NT2/D1 (cell line): ENCODE results near the gene SLC20A1.

ENCODE experiments used
- DNase-seq: peaks from one replicate; pipeline ENCODE4 v3.0.0-alpha.2; 2011; ENCODE audit warnings: low read depth, low spot score
- H3K27me3 ChIP-seq: 2 replicates; pipeline ENCODE4 v1.6.0; 2011; ENCODE audit warnings: mild to moderate bottlenecking; ENCODE audit not compliant: insufficient read length, insufficient read depth
- H3K36me3 ChIP-seq: 2 replicates; pipeline ENCODE4 v1.6.1; 2011; ENCODE audit warnings: mild to moderate bottlenecking, low read length, mixed read lengths; ENCODE audit not compliant: insufficient read depth, insufficient read length
- H3K4me1 ChIP-seq: 2 replicates; pipeline ENCODE4 v1.5.1; 2011; ENCODE audit not compliant: insufficient read depth, insufficient read length
- H3K4me3 ChIP-seq: 2 replicates; pipeline ENCODE4 v1.5.1; 2011; ENCODE audit warnings: low read depth; ENCODE audit not compliant: insufficient read length
- H3K9ac ChIP-seq: 2 replicates; pipeline ENCODE4 v1.6.0; 2011; ENCODE audit warnings: low read depth; ENCODE audit not compliant: insufficient read length
- H3K9me3 ChIP-seq: 2 replicates; pipeline ENCODE4 v1.5.1; 2011; ENCODE audit warnings: mild to moderate bottlenecking, low read length; ENCODE audit not compliant: insufficient read depth
- SUZ12 ChIP-seq: IDR thresholded peaks from 2 replicates; pipeline ENCODE4 v1.6.1; 2011; ENCODE audit not compliant: insufficient read length, insufficient read depth; ENCODE audit errors: extremely low read depth
- YY1 ChIP-seq: IDR thresholded peaks from 2 replicates; pipeline ENCODE4 v1.6.1; 2011; ENCODE audit not compliant: insufficient read length, insufficient read depth
- ZNF274 ChIP-seq: IDR thresholded peaks from 2 replicates; pipeline ENCODE4 v1.6.1; 2011; ENCODE audit warnings: mild to moderate bottlenecking, low read depth, low read length

Gene SLC20A1

GRCh38 chr2:112669667-112670066 lies 23.9 kb downstream of the SLC20A1 start:
- Histone ChIP-seq H3K27me3 (no peaks in the 10 kb centered on the region), H3K36me3 (peaks cover 10% of the 10 kb centered on the region), H3K9ac (no peak overlapping the region), H3K4me1 (no peaks in the 10 kb centered on the region), H3K9me3 (no peaks in the 10 kb centered on the region), H3K4me3 (no peak overlapping the region)
- no peak for TF ChIP-seq SUZ12
- TF ChIP-seq YY1, result no peak
- no peak for TF ChIP-seq ZNF274
- DNase-seq, result no peak

DNA sequence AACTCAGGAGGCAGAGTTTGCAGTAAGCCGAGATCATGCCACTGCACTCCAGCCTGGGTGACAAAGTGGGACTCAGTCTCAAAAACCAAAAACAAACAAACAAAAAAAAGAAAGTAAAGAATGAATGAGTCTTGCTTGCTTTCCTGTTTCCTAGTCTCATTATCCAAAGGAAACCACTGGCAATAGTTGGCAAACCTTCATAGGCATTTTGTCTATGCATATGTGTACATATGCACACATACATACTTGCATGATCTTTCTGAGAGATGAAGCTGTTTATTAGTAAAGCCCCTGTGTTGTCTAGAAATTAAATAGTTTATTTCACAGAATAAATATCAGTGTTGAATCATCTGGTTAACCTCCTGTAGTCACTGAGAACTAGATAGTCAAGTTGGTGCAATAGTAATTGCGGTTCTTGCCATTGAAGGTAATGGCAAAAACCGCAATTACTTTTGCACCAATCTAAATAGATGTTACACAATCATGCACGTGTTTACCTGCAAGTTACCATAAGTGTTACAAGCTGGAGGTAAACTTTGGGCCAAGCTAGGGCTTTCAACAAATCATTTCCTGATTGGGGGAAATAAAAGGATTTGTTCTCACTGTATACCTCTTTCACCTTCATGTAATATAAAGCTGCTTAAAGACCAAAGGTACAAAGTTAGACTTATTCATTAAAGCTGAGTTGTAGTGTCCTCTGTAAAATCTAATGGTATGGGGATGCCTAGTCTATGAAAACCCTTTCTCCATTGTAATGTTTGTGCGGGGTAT lies 24.7 kb downstream of the SLC20A1 start:
- TF ChIP-seq ZNF274 (no peak), SUZ12 (no peak), YY1 (no peak)
- no peaks in the 10 kb centered on the region for H3K9me3 ChIP-seq
- H3K9ac ChIP-seq, result no peak overlapping the region
- H3K4me3 ChIP-seq, result no peak overlapping the region
- H3K4me1 ChIP-seq, result no peaks in the 10 kb centered on the region
- no peak for DNase-seq
- H3K27me3 ChIP-seq, result no peaks in the 10 kb centered on the region
- peaks cover 2% of the 10 kb centered on the region for H3K36me3 ChIP-seq

DNA sequence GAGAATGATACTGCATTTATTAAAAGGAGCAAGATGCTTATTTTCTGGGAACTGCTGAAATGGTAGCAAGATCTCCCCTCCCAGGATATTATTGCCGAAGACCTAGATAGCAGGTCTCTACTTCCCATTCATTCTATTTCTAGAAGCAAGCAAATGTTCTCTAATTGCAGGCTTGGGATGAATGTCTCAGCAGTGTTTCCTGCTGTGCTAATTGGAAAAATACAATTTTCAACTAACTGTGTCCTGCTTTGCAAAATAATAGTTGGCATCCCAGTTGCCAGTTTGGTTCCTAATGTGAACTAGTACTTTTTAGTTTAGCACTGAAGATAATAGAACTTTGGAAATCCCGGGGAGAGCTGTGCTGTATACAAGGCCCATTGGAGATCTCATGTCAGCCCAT lies 26.1 kb downstream of the SLC20A1 start:
- DNase-seq, result no peak
- Histone ChIP-seq H3K9ac (no peak overlapping the region), H3K36me3 (no peaks in the 10 kb centered on the region), H3K4me3 (no peak overlapping the region), H3K4me1 (no peaks in the 10 kb centered on the region), H3K27me3 (no peaks in the 10 kb centered on the region), H3K9me3 (no peaks in the 10 kb centered on the region)
- TF ChIP-seq SUZ12 (no peak), ZNF274 (no peak), YY1 (no peak)

DNA sequence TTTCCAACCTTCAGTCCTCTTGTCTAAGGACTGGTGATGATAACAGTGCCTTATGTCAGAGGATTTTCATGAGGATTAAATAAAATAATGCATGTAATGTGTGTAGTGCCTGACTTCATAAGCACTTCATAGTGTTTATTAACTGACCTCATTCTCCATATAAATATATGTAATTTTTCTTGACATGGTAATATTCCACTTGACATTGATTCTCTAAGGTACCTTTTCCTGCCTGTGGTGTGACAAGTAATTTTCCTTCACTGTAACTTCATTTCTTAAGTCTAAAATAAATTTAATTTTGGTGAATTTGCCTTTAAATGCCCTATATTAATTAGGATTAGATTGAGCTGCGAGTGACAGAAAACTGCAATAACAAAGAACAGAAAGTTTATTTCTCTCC lies 27.3 kb downstream of the SLC20A1 start:
- no peak overlapping the region for H3K9ac ChIP-seq
- no peak for DNase-seq
- TF ChIP-seq YY1 (no peak), SUZ12 (no peak), ZNF274 (no peak)
- no peaks in the 10 kb centered on the region for H3K36me3 ChIP-seq
- no peaks in the 10 kb centered on the region for H3K4me1 ChIP-seq
- H3K4me3 ChIP-seq, result no peak overlapping the region
- H3K9me3 ChIP-seq, result no peaks in the 10 kb centered on the region
- H3K27me3 ChIP-seq, result no peaks in the 10 kb centered on the region

DNA sequence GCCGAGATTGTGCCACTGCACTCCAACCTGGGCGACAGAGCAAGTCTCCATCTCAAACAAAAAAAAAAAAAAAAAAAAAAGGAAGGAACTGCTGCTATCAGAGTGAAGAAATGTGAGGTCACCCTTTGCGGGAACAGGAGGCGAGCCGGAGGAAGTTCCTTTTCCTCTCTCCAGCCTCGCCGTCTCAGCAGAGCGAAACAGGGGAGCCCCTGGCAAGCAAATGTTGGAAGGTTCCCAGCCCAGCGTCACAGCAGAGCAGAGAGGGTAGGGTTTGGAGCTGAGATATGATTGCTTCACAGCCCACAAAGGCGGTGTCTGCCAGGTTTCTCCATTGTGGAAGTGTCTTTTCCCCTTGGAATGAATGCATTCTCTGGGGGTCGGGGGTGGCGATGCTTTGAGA lies 28.5 kb downstream of the SLC20A1 start:
- no peaks in the 10 kb centered on the region for H3K27me3 ChIP-seq
- no peak overlapping the region for H3K9ac ChIP-seq
- no peaks in the 10 kb centered on the region for H3K9me3 ChIP-seq
- H3K36me3 ChIP-seq, result no peaks in the 10 kb centered on the region
- TF ChIP-seq SUZ12 (no peak), YY1 (no peak), ZNF274 (no peak)
- no peaks in the 10 kb centered on the region for H3K4me1 ChIP-seq
- no peak overlapping the region for H3K4me3 ChIP-seq
- no peak for DNase-seq

GRCh38 chr2:112679484-112679883 lies 33.7 kb downstream of the SLC20A1 start:
- Histone ChIP-seq H3K9ac (no peak overlapping the region), H3K27me3 (no peaks in the 10 kb centered on the region), H3K9me3 (no peaks in the 10 kb centered on the region), H3K36me3 (no peaks in the 10 kb centered on the region), H3K4me3 (no peak overlapping the region), H3K4me1 (no peaks in the 10 kb centered on the region)
- TF ChIP-seq YY1, result no peak
- no peak for TF ChIP-seq SUZ12
- TF ChIP-seq ZNF274, result no peak
- no peak for DNase-seq

DNA sequence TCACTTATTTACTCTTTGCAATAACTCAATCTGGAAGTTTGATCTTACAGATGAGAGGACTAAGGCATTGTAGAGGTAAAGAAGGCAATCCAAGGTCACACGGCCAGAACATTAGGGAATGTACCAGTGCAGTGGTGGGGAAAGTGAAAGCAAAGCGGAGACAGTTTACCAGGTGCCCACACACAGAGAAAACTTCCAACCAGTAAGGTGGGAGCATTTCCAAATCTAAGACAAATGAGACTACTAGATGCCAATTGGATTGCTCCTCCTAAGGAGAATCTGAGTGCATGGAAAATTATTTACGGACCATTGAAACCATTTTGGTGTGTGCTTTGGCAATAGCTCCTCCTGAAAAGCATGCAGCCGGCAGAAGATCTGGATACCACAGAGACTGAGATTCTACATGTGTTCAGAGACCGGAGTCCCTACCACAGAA lies 34.9 kb downstream of the SLC20A1 start:
- no peak for TF ChIP-seq ZNF274
- TF ChIP-seq YY1, result no peak
- TF ChIP-seq SUZ12, result no peak

More for the DNA sequence above, 34.9 kb downstream of the SLC20A1 start:
- no peaks in the 10 kb centered on the region for H3K9me3 ChIP-seq
- DNase-seq, result no peak
- H3K4me3 ChIP-seq, result no peak overlapping the region
- H3K9ac ChIP-seq, result no peak overlapping the region
- H3K36me3 ChIP-seq, result no peaks in the 10 kb centered on the region
- H3K4me1 ChIP-seq, result no peaks in the 10 kb centered on the region
- H3K27me3 ChIP-seq, result no peaks in the 10 kb centered on the region
